Stimulated activated memory B cell treated with anti-CD40 and anti-IgM and Interleukin-4, amounts not matched to agents 10 μg/mL and 1 μg/mL and 100 μg/mL, for 72 hours (primary cell): ENCODE measurements around the gene CNOT8.
A peak's percentile ranks its signal among the peaks of the same experiment; 100 is the strongest.

Source experiments
- ATAC-seq: fragments of 150-1000 bp; cut with Tn5 transposase; 2 replicates; pipeline ENCODE4 v1.10.0; 2021
- H3K27ac Mint-ChIP-seq: one replicate; pipeline ENCODE4 v1.8.0; 2022; ENCODE audit warnings: mild to moderate bottlenecking, mixed read lengths
- H3K27me3 Mint-ChIP-seq: one replicate; pipeline ENCODE4 v1.8.0; 2022; ENCODE audit warnings: mixed read lengths
- H3K36me3 Mint-ChIP-seq: one replicate; pipeline ENCODE4 v1.8.0; 2022; ENCODE audit warnings: mixed read lengths
- H3K4me1 Mint-ChIP-seq: one replicate; pipeline ENCODE4 v1.8.0; 2022; ENCODE audit warnings: mixed read lengths
- H3K4me3 Mint-ChIP-seq: one replicate; pipeline ENCODE4 v1.8.0; 2022; ENCODE audit warnings: mild to moderate bottlenecking, moderate library complexity, mixed read lengths
- H3K9me3 Mint-ChIP-seq: one replicate; pipeline ENCODE4 v1.8.0; 2022; ENCODE audit warnings: mixed read lengths

Gene CNOT8

GRCh38 chr5:154849791-154850201, 8.6 kb upstream of the CNOT8 start:
- no peak for ATAC-seq
- Mint-ChIP-seq H3K27me3 (no peaks in the 10 kb centered on the region), H3K4me3 (no peak overlapping the region), H3K9me3 (no peaks in the 10 kb centered on the region), H3K4me1 (peaks cover 10% of the 10 kb centered on the region), H3K27ac (no peak overlapping the region), H3K36me3 (peaks cover 5% of the 10 kb centered on the region)

GRCh38 chr5:154850255-154851062, 8.0 kb upstream of the CNOT8 start, which contains the start of gene FAXDC2:
Gene FAXDC2 (minus strand): TSS chr5:154850603. CDS start chr5:154838178, 12,425 bp downstream.
- Mint-ChIP-seq H3K4me1 (peaks cover 10% of the 10 kb centered on the region), H3K27ac (no peak within 1 kb of the TSS), H3K36me3 (peaks cover 5% of the 10 kb centered on the region), H3K4me3 (no peak within 1 kb of the TSS), H3K27me3 (no peaks in the 10 kb centered on the region), H3K9me3 (no peaks in the 10 kb centered on the region)
- ATAC-seq = peak; percentile 51

- ATAC-seq = no peak
- no peak overlapping the region for H3K27ac Mint-ChIP-seq
- H3K36me3 Mint-ChIP-seq = peaks cover 5% of the 10 kb centered on the region
- H3K27me3 Mint-ChIP-seq = no peaks in the 10 kb centered on the region
- no peaks in the 10 kb centered on the region for H3K9me3 Mint-ChIP-seq
- peaks cover 10% of the 10 kb centered on the region for H3K4me1 Mint-ChIP-seq
- no peak overlapping the region for H3K4me3 Mint-ChIP-seq
Observed at GRCh38 chr5:154851351-154851750, 7.1 kb upstream of the CNOT8 start.

GRCh38 chr5:154857530-154858296, 714 bp upstream of the CNOT8 start:
- Mint-ChIP-seq H3K9me3 (no peaks in the 10 kb centered on the region), H3K27me3 (no peaks in the 10 kb centered on the region), H3K4me1 (peaks cover 44% of the 10 kb centered on the region), H3K27ac (peak overlapping the region; percentile 93), H3K4me3 (peak overlapping the region; percentile 92), H3K36me3 (peaks cover 5% of the 10 kb centered on the region)
- peak; percentile 84 for ATAC-seq

GRCh38 chr5:154858972-154859871, 795 bp downstream of the CNOT8 start:
- H3K9me3 Mint-ChIP-seq = no peaks in the 10 kb centered on the region
- peak; percentile 17 for ATAC-seq
- peaks cover 7% of the 10 kb centered on the region for H3K36me3 Mint-ChIP-seq
- peak overlapping the region; percentile 93 for H3K27ac Mint-ChIP-seq
- no peaks in the 10 kb centered on the region for H3K27me3 Mint-ChIP-seq
- peaks cover 52% of the 10 kb centered on the region for H3K4me1 Mint-ChIP-seq
- H3K4me3 Mint-ChIP-seq = peak overlapping the region; percentile 92

GRCh38 chr5:154860123-154860522, 1.7 kb downstream of the CNOT8 start:
- Mint-ChIP-seq H3K4me3 (peak overlapping the region; percentile 92), H3K27ac (peak overlapping the region; percentile 93), H3K4me1 (peaks cover 52% of the 10 kb centered on the region), H3K9me3 (no peaks in the 10 kb centered on the region), H3K27me3 (no peaks in the 10 kb centered on the region), H3K36me3 (peaks cover 13% of the 10 kb centered on the region)
- no peak for ATAC-seq

GRCh38 chr5:154860765-154861164, 2.3 kb downstream of the CNOT8 start:
- no peaks in the 10 kb centered on the region for H3K27me3 Mint-ChIP-seq
- H3K27ac Mint-ChIP-seq = peak overlapping the region; percentile 93
- H3K9me3 Mint-ChIP-seq = no peaks in the 10 kb centered on the region
- H3K4me1 Mint-ChIP-seq = peaks cover 52% of the 10 kb centered on the region
- no peak for ATAC-seq
- H3K36me3 Mint-ChIP-seq = peaks cover 19% of the 10 kb centered on the region
- peak overlapping the region; percentile 92 for H3K4me3 Mint-ChIP-seq

- peaks cover 27% of the 10 kb centered on the region for H3K36me3 Mint-ChIP-seq
- peaks cover 48% of the 10 kb centered on the region for H3K4me1 Mint-ChIP-seq
Observed at GRCh38 chr5:154861946-154862345, 3.5 kb downstream of the CNOT8 start.

GRCh38 chr5:154862766-154863165, 4.3 kb downstream of the CNOT8 start:
- no peaks in the 10 kb centered on the region for H3K27me3 Mint-ChIP-seq
- H3K36me3 Mint-ChIP-seq = peaks cover 32% of the 10 kb centered on the region
- no peaks in the 10 kb centered on the region for H3K9me3 Mint-ChIP-seq
- no peak for ATAC-seq
- peaks cover 43% of the 10 kb centered on the region for H3K4me1 Mint-ChIP-seq
- H3K27ac Mint-ChIP-seq = peak overlapping the region; percentile 93
- no peak overlapping the region for H3K4me3 Mint-ChIP-seq

More at GRCh38 chr5:154861946-154862345, 3.5 kb downstream of the CNOT8 start:
- ATAC-seq = no peak
- Mint-ChIP-seq H3K27me3 (no peaks in the 10 kb centered on the region), H3K27ac (peak overlapping the region; percentile 93), H3K9me3 (no peaks in the 10 kb centered on the region), H3K4me3 (no peak overlapping the region)

GRCh38 chr5:154863291-154864080, 5.1 kb downstream of the CNOT8 start:
- ATAC-seq = no peak
- Mint-ChIP-seq H3K4me3 (no peak overlapping the region), H3K9me3 (no peaks in the 10 kb centered on the region), H3K4me1 (peaks cover 45% of the 10 kb centered on the region), H3K36me3 (peaks cover 39% of the 10 kb centered on the region), H3K27me3 (no peaks in the 10 kb centered on the region), H3K27ac (peak overlapping the region; percentile 93)

- Mint-ChIP-seq H3K9me3 (no peaks in the 10 kb centered on the region), H3K4me1 (peaks cover 34% of the 10 kb centered on the region), H3K36me3 (peaks cover 45% of the 10 kb centered on the region), H3K27me3 (no peaks in the 10 kb centered on the region), H3K4me3 (no peak overlapping the region), H3K27ac (no peak overlapping the region)
- no peak for ATAC-seq
Observed at GRCh38 chr5:154865466-154866184, 7.2 kb downstream of the CNOT8 start.

GRCh38 chr5:154866841-154867240, 8.4 kb downstream of the CNOT8 start:
- Mint-ChIP-seq H3K27me3 (no peaks in the 10 kb centered on the region), H3K36me3 (peaks cover 52% of the 10 kb centered on the region), H3K4me1 (peaks cover 21% of the 10 kb centered on the region), H3K9me3 (no peaks in the 10 kb centered on the region), H3K4me3 (no peak overlapping the region), H3K27ac (no peak overlapping the region)
- no peak for ATAC-seq

- ATAC-seq = no peak
- H3K4me3 Mint-ChIP-seq = no peak overlapping the region
- peaks cover 55% of the 10 kb centered on the region for H3K36me3 Mint-ChIP-seq
- peaks cover 5% of the 10 kb centered on the region for H3K4me1 Mint-ChIP-seq
- H3K27me3 Mint-ChIP-seq = no peaks in the 10 kb centered on the region
- no peak overlapping the region for H3K27ac Mint-ChIP-seq
- no peaks in the 10 kb centered on the region for H3K9me3 Mint-ChIP-seq
Observed at GRCh38 chr5:154868702-154869101, 10.3 kb downstream of the CNOT8 start.

- peaks cover 5% of the 10 kb centered on the region for H3K4me1 Mint-ChIP-seq
- no peak for ATAC-seq
- no peak overlapping the region for H3K4me3 Mint-ChIP-seq
- no peak overlapping the region for H3K27ac Mint-ChIP-seq
- peaks cover 63% of the 10 kb centered on the region for H3K36me3 Mint-ChIP-seq
- H3K27me3 Mint-ChIP-seq = no peaks in the 10 kb centered on the region
- no peaks in the 10 kb centered on the region for H3K9me3 Mint-ChIP-seq
Observed at GRCh38 chr5:154871734-154872133, 13.3 kb downstream of the CNOT8 start.
